ENCODE data around the gene NRBF2.
"Not testable (repeated sequence)": the region's sequence is repeated elsewhere in the genome, so short reads cannot be mapped to it uniquely, and the experiment has no call there.

DNA sequence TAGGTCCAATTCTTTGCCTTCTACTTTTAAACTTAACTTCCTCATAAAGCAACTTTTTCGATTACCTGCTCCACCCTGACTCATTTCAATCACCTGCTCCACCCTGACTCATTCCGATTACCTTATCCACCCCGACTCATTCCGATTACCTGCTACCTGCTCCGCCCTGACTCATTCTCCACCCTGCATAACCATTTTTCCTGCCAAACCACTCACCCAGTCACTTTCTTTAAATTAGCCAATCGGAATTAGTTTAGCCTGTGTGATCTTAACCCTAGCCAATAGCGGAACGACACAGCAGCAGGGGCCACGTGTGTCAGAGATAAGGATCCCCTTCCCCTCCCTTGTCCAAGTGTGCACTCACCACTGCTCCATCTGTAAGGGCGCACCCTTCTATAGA is 32.0 kb upstream of the NRBF2 start:
- TF ChIP-seq CTCF (conservative IDR thresholded peaks at IDR 0.05; ENCODE audit: low read depth, low read length); USF2 (IDR thresholded peaks at IDR 0.05; ENCODE audit: low read depth, low read length); CHD1 (IDR thresholded peaks at IDR 0.05; ENCODE audit: low read depth, low read length): not testable (repeated sequence)

Data from IMR-90 (cell line).